ENCODE data around the gene DUOX1.

DNA sequence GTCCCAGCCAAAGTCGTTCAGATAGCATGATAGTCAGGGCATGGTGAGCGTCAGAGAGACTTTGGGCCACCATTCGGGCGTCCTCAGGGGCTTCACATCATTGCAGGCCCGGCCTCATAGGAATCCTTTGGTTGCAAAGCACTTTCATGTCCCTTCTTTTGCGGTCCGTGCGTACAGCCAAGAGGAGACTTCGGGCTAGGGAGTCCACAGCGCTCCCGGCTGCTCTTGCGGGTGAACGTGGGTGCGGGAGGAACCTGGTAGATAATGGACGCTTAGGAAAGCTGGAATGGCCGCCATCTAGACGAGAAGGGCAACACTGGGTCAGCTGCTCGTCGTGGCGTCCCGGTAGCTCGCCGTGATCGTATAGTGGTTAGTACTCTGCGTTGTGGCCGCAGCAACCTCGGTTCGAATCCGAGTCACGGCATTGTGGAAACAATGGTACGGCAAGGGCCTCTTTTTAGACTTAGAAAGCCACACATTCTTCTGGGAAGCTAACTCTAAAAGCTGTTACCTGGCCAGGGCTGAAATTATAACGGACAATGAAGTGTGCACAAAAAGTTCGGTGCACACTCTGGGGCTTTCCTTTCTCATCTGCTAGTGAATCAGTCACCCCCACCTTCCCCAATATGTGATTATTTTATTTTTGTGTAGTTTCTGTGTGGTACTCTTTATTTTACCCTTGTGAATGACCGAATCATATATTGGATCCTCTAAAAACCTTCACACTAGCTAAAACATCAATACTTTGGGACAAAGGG, 71.2 kb downstream of the DUOX1 start:
- TF ChIP-seq, protein P1, sequence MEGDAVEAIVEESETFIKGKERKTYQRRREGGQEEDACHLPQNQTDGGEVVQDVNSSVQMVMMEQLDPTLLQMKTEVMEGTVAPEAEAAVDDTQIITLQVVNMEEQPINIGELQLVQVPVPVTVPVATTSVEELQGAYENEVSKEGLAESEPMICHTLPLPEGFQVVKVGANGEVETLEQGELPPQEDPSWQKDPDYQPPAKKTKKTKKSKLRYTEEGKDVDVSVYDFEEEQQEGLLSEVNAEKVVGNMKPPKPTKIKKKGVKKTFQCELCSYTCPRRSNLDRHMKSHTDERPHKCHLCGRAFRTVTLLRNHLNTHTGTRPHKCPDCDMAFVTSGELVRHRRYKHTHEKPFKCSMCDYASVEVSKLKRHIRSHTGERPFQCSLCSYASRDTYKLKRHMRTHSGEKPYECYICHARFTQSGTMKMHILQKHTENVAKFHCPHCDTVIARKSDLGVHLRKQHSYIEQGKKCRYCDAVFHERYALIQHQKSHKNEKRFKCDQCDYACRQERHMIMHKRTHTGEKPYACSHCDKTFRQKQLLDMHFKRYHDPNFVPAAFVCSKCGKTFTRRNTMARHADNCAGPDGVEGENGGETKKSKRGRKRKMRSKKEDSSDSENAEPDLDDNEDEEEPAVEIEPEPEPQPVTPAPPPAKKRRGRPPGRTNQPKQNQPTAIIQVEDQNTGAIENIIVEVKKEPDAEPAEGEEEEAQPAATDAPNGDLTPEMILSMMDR (IDR thresholded peaks at IDR 0.05): no peak
- TF ChIP-seq POLR2A (IDR thresholded peaks at IDR 0.05): no peak
